GM23338 (cell line): ENCODE data around the gene TRIM28. TPM values are rescaled to one million over a fixed set of nuclear protein-coding genes. Genes with fewer than 3 reads are reported as not detected.
A peak's percentile ranks its signal among the peaks of the same experiment; 100 is the strongest.

Source experiments
- ATAC-seq: fragments of 200-7000 bp; cut with Tn5 transposase; 3 replicates; pipeline ENCODE4 v1.9.1; 2020
- DNase-seq: peaks from one replicate; pipeline ENCODE4 v3.0.0-alpha.2; 2015; ENCODE audit warnings: low spot score
- H2AFZ ChIP-seq: fragments of 200-600 bp; sonication (generic); 2 replicates; pipeline ENCODE4 v1.8.0; 2016; ENCODE audit warnings: antibody characterized with exemption, mild to moderate bottlenecking, moderate library complexity
- H3F3A ChIP-seq: fragments of 200-600 bp; sonication (generic); replicated peaks from 2 replicates; pipeline ENCODE4 v1.8.0; 2017; ENCODE audit warnings: antibody characterized with exemption, mixed run types, low read depth
- H3K27ac ChIP-seq: fragments of 200-600 bp; sonication (generic); 2 replicates; pipeline ENCODE4 v1.6.1; 2016; ENCODE audit warnings: low read depth
- H3K27me3 ChIP-seq: fragments of 200-600 bp; sonication (generic); 2 replicates; pipeline ENCODE4 v1.8.0; 2016; ENCODE audit warnings: mild to moderate bottlenecking, mixed run types, moderate library complexity; ENCODE audit not compliant: insufficient read depth
- H3K36me3 ChIP-seq: fragments of 200-600 bp; sonication (generic); 2 replicates; pipeline ENCODE4 v1.8.0; 2016; ENCODE audit warnings: mild to moderate bottlenecking; ENCODE audit not compliant: insufficient read depth
- H3K4me1 ChIP-seq: fragments of 200-600 bp; sonication (generic); 2 replicates; pipeline ENCODE4 v1.8.0; 2016; ENCODE audit warnings: mild to moderate bottlenecking, moderate library complexity; ENCODE audit not compliant: insufficient read depth
- H3K4me2 ChIP-seq: fragments of 200-600 bp; sonication (generic); 2 replicates; pipeline ENCODE4 v1.7.1; 2017; ENCODE audit warnings: mixed run types
- H3K4me3 ChIP-seq: fragments of 200-600 bp; sonication (generic); 2 replicates; pipeline ENCODE4 v1.6.1; 2016; ENCODE audit warnings: mixed run types
- H3K79me2 ChIP-seq: fragments of 200-600 bp; sonication (generic); replicated peaks from 2 replicates; pipeline ENCODE4 v1.8.0; 2017; ENCODE audit warnings: mild to moderate bottlenecking; ENCODE audit not compliant: insufficient read depth
- H3K9me2 ChIP-seq: fragments of 200-600 bp; sonication (generic); 2 replicates; pipeline ENCODE4 v1.8.0; 2017; ENCODE audit not compliant: insufficient read depth
- H4K20me1 ChIP-seq: fragments of 200-600 bp; sonication (generic); replicated peaks from 2 replicates; pipeline ENCODE4 v1.8.0; 2017; ENCODE audit warnings: mild to moderate bottlenecking; ENCODE audit not compliant: insufficient read depth
- H3K27ac Mint-ChIP-seq: 2 replicates; pipeline ENCODE4 v1.8.0; 2020; ENCODE audit warnings: inconsistent platforms, mild to moderate bottlenecking, moderate library complexity, mixed read lengths
- H3K27me3 Mint-ChIP-seq: 3 replicates; pipeline ENCODE4 v1.8.0; 2022; ENCODE audit warnings: low read depth, mild to moderate bottlenecking, moderate library complexity, mixed read lengths, inconsistent platforms; ENCODE audit not compliant: insufficient read depth, poor library complexity
- H3K36me3 Mint-ChIP-seq: 3 replicates; pipeline ENCODE4 v1.8.0; 2021; ENCODE audit warnings: low read depth, mild to moderate bottlenecking, inconsistent platforms, moderate library complexity, mixed read lengths
- H3K4me1 Mint-ChIP-seq: 3 replicates; pipeline ENCODE4 v1.8.0; 2020; ENCODE audit warnings: mild to moderate bottlenecking, inconsistent platforms, mixed read lengths
- H3K4me3 Mint-ChIP-seq: 3 replicates; pipeline ENCODE4 v1.8.0; 2021; ENCODE audit warnings: moderate library complexity, mild to moderate bottlenecking, inconsistent platforms, mixed read lengths
- H3K9me3 Mint-ChIP-seq: 3 replicates; pipeline ENCODE4 v1.8.0; 2020; ENCODE audit warnings: moderate library complexity, mild to moderate bottlenecking, inconsistent platforms, mixed read lengths
- CREB1 ChIP-seq: fragments of 250-450 bp; sonication (Bioruptor Pico); IDR thresholded peaks from 2 replicates; pipeline ENCODE4 v1.5.0; 2020; ENCODE audit warnings: low read depth, mild to moderate bottlenecking, moderate library complexity
- CTCF ChIP-seq, 2 experiments: fragments of 200-600 bp in 1 of 2; sonication (generic) in 1 of 2; conservative IDR thresholded peaks; 2 replicates each; pipeline versions ENCODE4 v1.5.1 to v1.6.1; 2016 to 2017; ENCODE audit warnings: antibody characterized with exemption in 2 of 2, low read depth in 2 of 2, mild to moderate bottlenecking in 2 of 2, moderate library complexity in 1 of 2
- ETS1 ChIP-seq: IDR thresholded peaks from 2 replicates; pipeline ENCODE4 v1.6.1; 2016; ENCODE audit warnings: antibody characterized with exemption
- EZH2phosphoT487 ChIP-seq: fragments of 200-600 bp; sonication (generic); IDR thresholded peaks from one replicate; pipeline ENCODE4 v1.8.1; 2018; ENCODE audit warnings: antibody characterized with exemption; ENCODE audit not compliant: unreplicated experiment
- NANOG ChIP-seq: IDR thresholded peaks from 2 replicates; pipeline ENCODE4 v1.6.1; 2016; ENCODE audit warnings: antibody characterized with exemption, borderline replicate concordance
- POLR2AphosphoS5 ChIP-seq: IDR thresholded peaks from 2 replicates; pipeline ENCODE4 v1.6.1; 2016; ENCODE audit warnings: antibody characterized with exemption, low read depth
- STAT1 ChIP-seq: IDR thresholded peaks from one replicate; pipeline ENCODE4 v1.6.1; 2016; ENCODE audit warnings: antibody characterized with exemption; ENCODE audit not compliant: unreplicated experiment
- ZNF462 ChIP-seq: fragments of 250-450 bp; sonication (Bioruptor Pico); IDR thresholded peaks from 2 replicates; pipeline ENCODE4 v1.5.0; 2020; ENCODE audit warnings: mild to moderate bottlenecking, moderate library complexity
- polyA plus RNA-seq: library from polyadenylated mRNA; unstranded; fragments of >200 nt; fragmentation: Nextera tagmentation; extraction: Ambion mirVana; gene quantifications from 2 replicates; pipeline ENCODE4 v1.2.1, GENCODE V29; 2016
- total RNA-seq: library from RNA; depleted of rRNA; stranded (reverse); fragments of >200 nt; shearing (Covaris generic); gene quantifications from 2 replicates; pipeline ENCODE4 v1.2.3, GENCODE V29; 2014

TRIM28 gene
- total and polyA plus RNA-seq, 2 experiments from 2014 or later, result 920 to 1,430 TPM

- H3K4me2 ChIP-seq, result peak overlapping the region; percentile 85
- Mint-ChIP-seq H3K27me3 (peaks cover 39% of the 10 kb centered on the region), H3K4me1 (peaks cover 49% of the 10 kb centered on the region), H3K9me3 (no peaks in the 10 kb centered on the region; the same call in 2 of the 3 replicates), H3K27ac (peak overlapping the region; percentile 98), H3K4me3 (peak overlapping the region; percentile 86), H3K36me3 (peaks cover 20% of the 10 kb centered on the region)
- TF ChIP-seq POLR2AphosphoS5 (peak; percentile 27; the same call in 1 of the 2 replicates), ZNF462 (no peak), ETS1 (no peak), STAT1 (no peak), CTCF (conservative IDR thresholded peaks at IDR 0.05; ENCODE audit: low read depth in 2 of 2) (peak; percentile 56 to 78), NANOG (no peak), EZH2phosphoT487 (no peak), CREB1 (CRISPR knock-in tag) (no peak)
- no peaks in the 10 kb centered on the region for H3K9me2 ChIP-seq
- DNase-seq (peak; percentile 92), ATAC-seq (peak; percentile 49)
- H3K79me2 ChIP-seq, result peaks cover 11% of the 10 kb centered on the region; the same call in 1 of the 2 replicates
- H3K4me3 ChIP-seq, result peak overlapping the region; percentile 94
- peak overlapping the region; percentile 97 for H3K27ac ChIP-seq
- H3K27me3 ChIP-seq, result no peaks in the 10 kb centered on the region
- H3K36me3 ChIP-seq, result no peaks in the 10 kb centered on the region
- no peaks in the 10 kb centered on the region for H4K20me1 ChIP-seq
- peaks cover 31% of the 10 kb centered on the region for H3F3A ChIP-seq
- H3K4me1 ChIP-seq, result peaks cover 36% of the 10 kb centered on the region
- peak overlapping the region; percentile 88; the same call in 1 of the 2 replicates for H2AFZ ChIP-seq
Measured at GRCh38 chr19:58519087-58519354, 24.8 kb upstream of the TRIM28 start.
